HS-5 (cell line): ENCODE results near the gene PTH1R.
"Not testable (repeated sequence)": the region's sequence is repeated elsewhere in the genome, so short reads cannot be mapped to it uniquely, and the experiment has no call there.

ENCODE experiments used
- DNase-seq: peaks from one replicate; pipeline ENCODE4 v3.0.0-alpha.2; 2012; ENCODE audit warnings: low read depth

Gene PTH1R

GRCh38 chr3:46899151-46900006, 21.9 kb downstream of the PTH1R start:
- no peak for DNase-seq

DNA sequence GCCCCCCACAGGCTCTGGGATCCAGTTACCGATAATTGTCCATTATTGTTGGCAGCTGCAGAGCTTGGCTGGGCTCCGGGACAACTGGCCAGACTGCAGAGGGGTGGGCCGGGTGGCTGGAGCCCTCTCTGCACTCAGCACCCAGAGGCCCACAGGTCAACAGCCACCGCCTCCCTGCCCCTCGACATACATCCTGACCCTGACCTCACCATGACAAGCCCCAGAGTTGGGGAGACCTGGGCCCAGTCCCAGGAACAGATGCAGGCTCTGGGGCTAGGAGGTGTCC, 22.4 kb downstream of the PTH1R start:
- DNase-seq, result no peak

- DNase-seq, result no peak
These were observed 22.8 kb downstream of the PTH1R start for GRCh38 chr3:46900356-46900755.

DNA sequence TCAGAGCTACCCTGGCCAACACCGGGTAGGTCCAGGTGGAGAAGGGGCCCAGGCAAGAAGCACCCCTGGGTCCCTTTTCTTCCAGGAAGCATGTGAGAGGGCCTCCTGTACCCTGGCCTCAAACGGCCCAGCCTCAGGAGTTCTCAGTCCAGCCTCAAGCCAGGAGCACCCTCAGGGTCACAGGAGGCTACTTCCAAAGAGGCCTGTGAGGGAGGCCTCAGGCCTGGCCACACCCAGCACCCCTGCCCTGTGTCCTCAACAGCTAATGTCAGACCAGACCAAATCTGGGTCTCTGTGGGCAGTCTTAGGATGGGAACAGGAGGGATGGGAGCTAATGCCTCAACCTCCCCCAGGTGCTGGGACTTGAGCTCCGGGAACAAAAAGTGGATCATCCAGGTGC, 23.5 kb downstream of the PTH1R start:
- no peak for DNase-seq

GRCh38 chr3:46901591-46902187, 24.2 kb downstream of the PTH1R start:
- no peak for DNase-seq

GRCh38 chr3:46902188-46902631, 24.7 kb downstream of the PTH1R start:
- no peak for DNase-seq

DNA sequence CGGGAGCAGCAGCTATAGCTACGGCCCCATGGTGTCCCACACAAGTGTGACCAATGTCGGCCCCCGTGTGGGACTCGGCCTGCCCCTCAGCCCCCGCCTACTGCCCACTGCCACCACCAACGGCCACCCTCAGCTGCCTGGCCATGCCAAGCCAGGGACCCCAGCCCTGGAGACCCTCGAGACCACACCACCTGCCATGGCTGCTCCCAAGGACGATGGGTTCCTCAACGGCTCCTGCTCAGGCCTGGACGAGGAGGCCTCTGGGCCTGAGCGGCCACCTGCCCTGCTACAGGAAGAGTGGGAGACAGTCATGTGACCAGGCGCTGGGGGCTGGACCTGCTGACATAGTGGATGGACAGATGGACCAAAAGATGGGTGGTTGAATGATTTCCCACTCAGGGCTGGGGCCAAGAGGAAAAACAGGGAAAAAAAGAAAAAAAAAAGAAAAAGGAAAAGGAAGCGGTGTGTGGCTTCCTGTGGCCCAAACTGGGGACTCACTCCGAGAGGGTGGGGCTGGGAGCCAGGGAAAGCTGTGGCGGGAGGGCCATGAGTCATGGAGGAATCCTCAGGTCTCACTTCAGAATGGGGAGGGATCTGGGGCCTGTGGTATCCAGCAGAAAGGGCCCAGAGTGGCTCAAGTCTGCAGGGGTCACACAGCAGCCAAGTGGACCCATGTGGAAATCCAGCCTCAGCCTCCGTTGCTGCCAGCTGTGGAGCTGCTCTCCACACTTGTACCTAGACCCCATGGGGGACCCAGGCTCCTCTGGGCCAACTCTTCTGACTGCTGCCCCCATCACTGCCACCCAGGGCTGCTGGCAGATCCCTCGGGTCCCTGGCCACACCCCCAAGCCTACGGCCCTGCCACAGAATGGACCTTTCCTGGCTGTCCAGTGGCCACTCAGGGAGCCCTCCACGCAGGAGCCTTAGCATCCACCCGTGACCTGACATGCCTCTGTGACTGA, 26.1 kb downstream of the PTH1R start:
- peak; percentile 43 for DNase-seq

DNA sequence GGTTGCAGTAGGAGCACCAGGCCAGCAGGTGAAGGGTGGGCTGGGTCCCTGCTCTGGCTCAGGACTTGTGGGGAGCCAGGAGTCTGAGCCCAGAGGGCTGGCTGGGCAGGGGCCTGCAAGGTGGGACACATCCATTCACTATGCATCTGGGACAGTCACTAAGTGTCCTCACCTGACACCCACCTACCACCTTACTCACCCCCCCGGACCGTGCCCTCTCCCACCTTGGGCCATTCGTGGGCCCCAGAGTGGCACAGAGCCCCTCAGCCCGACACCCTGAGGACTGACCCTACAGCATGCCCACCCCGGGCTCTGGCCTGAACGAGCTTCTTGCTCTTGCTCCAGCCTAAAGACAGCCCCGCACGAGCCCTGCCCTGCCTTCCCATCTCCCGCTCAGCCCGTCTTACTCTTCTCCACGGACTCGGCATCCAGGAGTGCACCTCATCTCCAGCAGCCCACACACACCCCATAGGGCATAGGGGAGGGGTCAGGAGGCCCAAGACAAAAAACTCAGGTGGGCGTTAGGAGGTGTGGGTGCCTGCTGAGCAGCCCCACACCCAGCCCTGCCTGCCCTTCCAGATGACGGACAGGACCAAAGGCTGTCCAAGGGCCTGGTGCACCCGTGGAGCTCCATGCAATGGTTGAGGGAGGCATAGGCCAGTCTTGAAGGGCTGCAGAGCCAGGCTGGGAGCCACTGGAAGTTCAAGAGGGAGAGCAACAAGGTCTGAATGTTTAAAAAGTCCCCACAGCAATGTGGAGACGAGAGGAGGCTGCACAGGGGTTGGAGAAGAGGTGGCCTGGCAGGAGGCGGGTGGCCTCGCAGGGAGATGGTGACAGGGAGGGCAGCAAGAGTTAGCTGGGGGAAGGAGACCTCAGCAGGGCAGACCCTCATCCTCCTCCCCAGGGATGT, 27.0 kb downstream of the PTH1R start:
- no peak for DNase-seq

DNA sequence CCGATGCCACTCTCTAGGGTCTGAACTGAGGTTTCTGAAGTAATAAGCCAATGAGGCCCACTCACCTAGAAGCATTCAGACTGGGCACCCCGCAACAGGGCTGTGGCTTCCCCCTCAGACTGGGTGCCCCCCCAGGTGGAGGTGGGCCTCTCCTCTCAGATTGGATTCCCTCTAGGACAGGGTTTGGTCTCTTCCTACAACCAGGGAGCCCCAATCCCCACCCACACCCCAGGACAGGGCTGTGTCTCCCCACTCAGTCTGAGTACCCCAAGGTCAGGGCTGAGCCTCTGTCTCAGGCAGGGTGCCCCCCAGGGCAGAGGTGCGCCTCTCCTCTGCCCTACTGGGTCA, 27.7 kb downstream of the PTH1R start:
- DNase-seq, result no peak

- no peak for DNase-seq
These were observed 28.3 kb downstream of the PTH1R start for GRCh38 chr3:46905661-46906451.

DNA sequence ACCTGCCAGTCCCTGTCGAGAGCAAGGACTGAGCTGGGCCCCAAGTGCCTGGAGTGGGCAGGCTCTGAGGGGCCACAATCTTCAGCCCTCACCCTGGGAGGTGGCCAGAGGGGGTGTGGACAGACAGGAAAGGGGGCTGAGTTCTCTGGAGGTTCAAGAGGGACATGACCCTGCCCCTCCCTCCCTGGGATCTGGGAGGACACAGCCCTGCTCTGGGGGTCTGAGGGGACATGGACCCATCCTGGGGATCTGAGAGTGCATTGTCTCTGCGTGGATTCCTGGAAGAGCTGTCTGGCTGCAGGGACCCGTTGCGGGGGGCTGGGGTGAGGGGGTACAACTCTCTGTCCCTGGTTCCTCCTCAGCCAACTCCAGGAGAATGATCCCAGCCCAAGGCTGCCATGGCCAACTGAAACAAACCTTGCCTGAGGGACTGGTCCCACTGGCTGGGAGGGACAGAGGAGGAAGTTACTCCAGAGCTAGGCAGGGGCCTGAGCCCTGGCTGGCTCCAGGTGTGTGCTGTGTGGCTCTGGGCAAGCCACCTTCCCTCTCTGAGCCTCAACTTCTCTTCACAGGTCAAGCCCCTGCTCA, 29.0 kb downstream of the PTH1R start:
- no peak for DNase-seq

GRCh38 chr3:46907271-46907670, 29.8 kb downstream of the PTH1R start:
- DNase-seq, result no peak

DNA sequence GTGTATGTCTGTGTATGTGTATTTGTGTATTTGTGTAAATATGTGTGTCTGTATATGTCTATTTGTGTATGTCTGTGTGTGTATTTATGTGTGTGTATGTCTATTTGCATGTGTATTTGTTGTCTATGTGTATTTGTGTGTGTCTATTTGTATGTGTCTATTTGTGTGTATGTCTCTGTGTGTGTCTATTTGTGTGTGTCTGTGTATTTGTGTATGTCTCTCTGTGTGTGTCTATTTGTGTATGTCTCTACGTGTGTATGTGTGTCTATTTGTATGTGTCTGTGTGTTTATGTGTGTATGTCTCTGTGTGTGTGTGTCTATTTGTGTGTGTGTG, 30.4 kb downstream of the PTH1R start:
- DNase-seq, result no peak

DNA sequence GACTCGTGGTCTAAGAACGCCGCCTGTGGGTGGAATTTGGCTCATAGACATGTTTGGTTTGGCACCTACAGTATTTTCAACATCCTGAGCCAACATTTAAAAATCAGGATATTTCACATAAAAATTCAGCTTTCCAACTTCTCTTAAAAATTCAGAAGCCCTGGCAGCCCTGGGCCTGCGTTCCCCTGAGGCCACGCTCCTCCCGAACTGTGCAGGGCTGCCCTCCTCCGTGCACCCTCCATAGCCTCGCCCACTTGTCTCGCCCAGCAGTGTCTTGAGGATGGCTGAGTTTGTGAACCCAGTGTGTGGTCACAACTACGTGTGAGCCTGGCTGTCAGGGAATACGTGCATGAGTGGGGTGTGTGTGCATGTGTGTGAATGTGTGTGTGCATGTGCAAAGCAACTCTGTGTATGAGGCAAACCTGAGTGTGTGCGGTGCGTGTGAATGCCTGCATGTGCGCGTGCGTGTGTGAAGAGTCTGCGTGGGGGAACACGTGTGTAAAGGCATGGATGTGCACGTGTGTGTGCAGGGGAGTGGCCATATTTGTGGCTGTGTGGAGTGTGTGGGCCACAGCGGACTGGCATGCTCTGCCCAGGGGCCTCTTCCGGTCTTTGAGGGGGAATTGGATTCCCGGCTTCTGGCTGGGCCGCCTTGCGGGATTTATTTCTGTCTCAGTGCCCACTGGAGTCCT, 30.9 kb downstream of the PTH1R start:
- DNase-seq, result no peak

GRCh38 chr3:46908986-46909534, 31.5 kb downstream of the PTH1R start:
- DNase-seq, result no peak

GRCh38 chr3:46909535-46910161, 32.1 kb downstream of the PTH1R start:
- peak; percentile 36 for DNase-seq

DNA sequence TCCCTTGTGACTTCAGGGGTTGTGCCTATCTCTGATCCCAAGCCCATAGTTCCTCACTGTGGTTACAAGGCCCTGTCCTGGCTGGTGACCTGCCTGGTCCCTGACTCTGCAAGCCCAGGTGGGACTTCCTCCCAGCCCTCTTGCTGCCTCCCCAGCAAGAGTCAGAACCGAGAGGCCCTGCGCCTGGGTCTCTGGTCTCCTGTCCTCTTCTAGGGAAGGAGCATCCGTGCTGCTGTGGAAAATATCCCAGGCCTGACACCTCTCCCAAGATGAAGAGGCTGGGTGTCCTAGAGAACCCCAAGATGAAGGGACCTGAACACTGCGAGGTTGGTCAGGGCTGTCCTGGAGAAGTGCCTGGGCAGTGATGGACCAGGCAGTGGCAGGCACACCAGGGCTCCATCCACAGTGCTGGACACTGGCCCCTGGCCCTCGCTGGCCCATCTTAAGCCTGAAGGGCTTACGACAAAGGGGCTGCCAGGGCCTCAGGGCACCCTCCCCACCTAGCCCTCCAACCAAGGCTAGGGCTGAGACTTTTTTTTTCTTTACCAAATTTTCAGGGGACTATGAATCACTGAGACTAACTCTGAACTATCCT, 32.7 kb downstream of the PTH1R start:
- DNase-seq, result no peak

DNA sequence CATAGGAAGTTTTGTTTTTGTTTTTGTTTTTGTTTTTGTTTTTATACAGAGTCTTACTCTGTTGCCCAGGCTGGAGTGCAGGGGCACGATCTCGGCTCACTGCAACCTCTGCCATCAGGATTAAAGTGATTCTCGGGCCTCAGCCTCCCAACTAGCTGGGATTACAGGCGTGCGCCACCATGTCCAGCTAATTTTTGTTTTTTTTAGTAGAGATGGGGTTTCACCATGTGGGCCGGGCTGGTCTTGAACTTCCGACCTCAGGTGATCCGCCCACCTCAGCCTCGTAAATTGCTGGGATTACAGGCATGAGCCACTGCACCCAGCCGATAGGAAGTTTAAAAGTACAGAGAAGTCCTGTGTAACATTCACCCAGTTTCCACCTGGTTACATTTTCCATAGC, 33.4 kb downstream of the PTH1R start:
- not testable (repeated sequence) for DNase-seq

DNA sequence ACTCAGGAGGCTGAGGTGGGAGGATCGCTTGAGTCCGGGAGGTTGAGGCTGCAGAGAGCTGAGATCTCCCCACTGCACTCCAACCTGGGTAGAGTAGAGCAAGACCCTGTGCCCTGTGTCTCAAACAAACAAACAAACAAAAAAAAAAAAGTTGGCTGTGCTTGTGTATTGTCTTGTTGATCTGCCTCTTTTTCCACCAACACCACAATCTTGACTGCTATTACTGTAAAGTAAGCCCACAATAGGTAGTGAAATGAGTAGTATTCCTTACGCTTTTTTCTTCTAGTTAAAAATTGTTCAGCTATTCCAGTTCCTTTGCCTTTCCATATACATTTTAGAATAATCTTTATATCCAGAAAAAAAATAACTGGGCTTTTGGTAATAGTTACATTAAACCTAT, 35.5 kb downstream of the PTH1R start:
- DNase-seq, result no peak
